Mammary epithelial cell (primary cell): Measurements from ENCODE around the gene MEOX2.

Experiments used
- EZH2 ChIP-seq: IDR thresholded peaks from 2 replicates; pipeline ENCODE4 v1.6.1; 2012; ENCODE audit warnings: low read length, inconsistent platforms, borderline replicate concordance
- TF ChIP-seq, protein P1 (sequence below), 2 donors: IDR thresholded peaks in 1 of 2; conservative IDR thresholded peaks in 1 of 2; 2 replicates each; pipeline ENCODE4 v1.5.1; 2011 to 2012; ENCODE audit warnings: inconsistent platforms in 2 of 2, low read length in 2 of 2, mild to moderate bottlenecking in 2 of 2, control low read depth in 1 of 2, low read depth in 1 of 2; ENCODE audit not compliant: insufficient read depth in 1 of 2; ENCODE audit errors: extremely low read depth in 1 of 2

DNA sequence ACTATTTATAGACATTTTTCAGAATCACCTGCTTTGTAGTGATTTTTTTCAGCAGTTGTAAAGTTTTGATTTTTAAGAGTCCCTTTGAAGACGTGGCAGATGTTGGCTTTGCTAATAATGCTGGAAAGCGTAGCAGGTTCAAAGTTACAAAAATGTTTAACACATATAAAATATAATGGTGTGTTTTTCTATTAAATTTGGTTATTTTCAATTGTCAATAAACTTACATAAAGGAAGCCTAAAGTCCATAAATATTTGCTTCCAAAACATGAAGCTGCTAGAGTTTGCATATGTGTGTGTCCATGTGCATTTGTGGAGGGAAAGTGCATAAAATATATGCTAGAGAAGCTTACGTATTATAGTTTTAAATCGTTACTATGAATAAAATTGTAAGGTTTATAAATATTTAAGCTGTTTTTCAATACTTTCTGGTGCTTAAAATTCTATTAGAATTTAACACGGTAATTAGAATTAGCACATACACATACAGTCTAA lies 3.7 kb downstream of the MEOX2 start:
- TF ChIP-seq, protein P1, sequence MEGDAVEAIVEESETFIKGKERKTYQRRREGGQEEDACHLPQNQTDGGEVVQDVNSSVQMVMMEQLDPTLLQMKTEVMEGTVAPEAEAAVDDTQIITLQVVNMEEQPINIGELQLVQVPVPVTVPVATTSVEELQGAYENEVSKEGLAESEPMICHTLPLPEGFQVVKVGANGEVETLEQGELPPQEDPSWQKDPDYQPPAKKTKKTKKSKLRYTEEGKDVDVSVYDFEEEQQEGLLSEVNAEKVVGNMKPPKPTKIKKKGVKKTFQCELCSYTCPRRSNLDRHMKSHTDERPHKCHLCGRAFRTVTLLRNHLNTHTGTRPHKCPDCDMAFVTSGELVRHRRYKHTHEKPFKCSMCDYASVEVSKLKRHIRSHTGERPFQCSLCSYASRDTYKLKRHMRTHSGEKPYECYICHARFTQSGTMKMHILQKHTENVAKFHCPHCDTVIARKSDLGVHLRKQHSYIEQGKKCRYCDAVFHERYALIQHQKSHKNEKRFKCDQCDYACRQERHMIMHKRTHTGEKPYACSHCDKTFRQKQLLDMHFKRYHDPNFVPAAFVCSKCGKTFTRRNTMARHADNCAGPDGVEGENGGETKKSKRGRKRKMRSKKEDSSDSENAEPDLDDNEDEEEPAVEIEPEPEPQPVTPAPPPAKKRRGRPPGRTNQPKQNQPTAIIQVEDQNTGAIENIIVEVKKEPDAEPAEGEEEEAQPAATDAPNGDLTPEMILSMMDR (conservative IDR thresholded peaks at IDR 0.05 in 1 of 2, IDR thresholded peaks at IDR 0.05 in 1 of 2; ENCODE audit: extremely low read depth in 1 of 2, insufficient read depth in 1 of 2, low read depth in 1 of 2, low read length in 2 of 2), result no peak
- no peak for TF ChIP-seq EZH2
